Right cardiac atrium (tissue), 5 donors: Measurements from ENCODE around the gene MAGI2. TPM values are rescaled to one million over a fixed set of nuclear protein-coding genes. Genes with fewer than 3 reads are reported as not detected.

Experiments used
- ATAC-seq, 2 donors: fragments of 200-7000 bp; cut with Tn5 transposase; one replicate each; pipeline versions ENCODE4 v1.8.0 to v1.9.1; 2020; ENCODE audit warnings: moderate library complexity in 2 of 2, mild to moderate bottlenecking in 1 of 2
- DNase-seq, 3 donors: peaks; one replicate each; pipeline ENCODE4 v3.0.0-alpha.2; 2020
- H3K27ac ChIP-seq: one replicate; pipeline ENCODE4 v1.5.1; 2013; ENCODE audit warnings: mild to moderate bottlenecking, low read length, control low read depth, moderate library complexity
- H3K27me3 ChIP-seq: one replicate; pipeline ENCODE4 v1.6.1; 2013; ENCODE audit not compliant: control insufficient read depth, insufficient read depth
- H3K4me1 ChIP-seq: one replicate; pipeline ENCODE4 v1.6.1; 2013; ENCODE audit warnings: low read length; ENCODE audit not compliant: control insufficient read depth, insufficient read depth
- H3K4me3 ChIP-seq: one replicate; pipeline ENCODE4 v1.5.1; 2013; ENCODE audit warnings: low read length, control low read depth
- H3K9me3 ChIP-seq: one replicate; pipeline ENCODE4 v1.6.1; 2013; ENCODE audit warnings: low read length; ENCODE audit not compliant: control insufficient read depth
- WGBS: extraction: QIAGEN DNeasy Blood & Tissue Kit; methylation state at CpG from one replicate; pipeline ENCODE4 v1.1.7; 2013; 5-methylcytosine and 5-hydroxymethylcytosine counted together
- intact Hi-C, 4 donors: fragments of 100-400 bp; cut with DNase I; formaldehyde crosslinking; loops; one replicate each; pipeline versions ENCODE4 v1.11.0 to v1.14.0; 2022 to 2023
- polyA plus RNA-seq: library from polyadenylated mRNA; stranded (reverse); fragments of 200-250 nt; gene quantifications from one replicate; pipeline ENCODE4 v1.2.3, GENCODE V29; 2013
- total RNA-seq, 4 donors: library from RNA; stranded (reverse); fragmentation: NEBNext Ultra II Directional; extraction: Animal tissue kit (Norgen Biotek cat#: 25700); gene quantifications; one replicate each; pipeline ENCODE4 v1.2.1, GENCODE V29; 2021
- donor health status: healthy with polysubstance abuse.
- donor health status: DM: no; HTN: yes; CAD: no.
- donor health status: DM: no; HTN: no; CAD: no.
- donor health status: DM: no; HTN: yes; CAD: no; lungs with severe emphysema.
- donor health status: DM: yes; HTN: yes; CAD: no.

MAGI2 gene
- total and polyA plus RNA-seq, 5 donors: 3.2 to 9.9 (median 7.9) TPM

DNA sequence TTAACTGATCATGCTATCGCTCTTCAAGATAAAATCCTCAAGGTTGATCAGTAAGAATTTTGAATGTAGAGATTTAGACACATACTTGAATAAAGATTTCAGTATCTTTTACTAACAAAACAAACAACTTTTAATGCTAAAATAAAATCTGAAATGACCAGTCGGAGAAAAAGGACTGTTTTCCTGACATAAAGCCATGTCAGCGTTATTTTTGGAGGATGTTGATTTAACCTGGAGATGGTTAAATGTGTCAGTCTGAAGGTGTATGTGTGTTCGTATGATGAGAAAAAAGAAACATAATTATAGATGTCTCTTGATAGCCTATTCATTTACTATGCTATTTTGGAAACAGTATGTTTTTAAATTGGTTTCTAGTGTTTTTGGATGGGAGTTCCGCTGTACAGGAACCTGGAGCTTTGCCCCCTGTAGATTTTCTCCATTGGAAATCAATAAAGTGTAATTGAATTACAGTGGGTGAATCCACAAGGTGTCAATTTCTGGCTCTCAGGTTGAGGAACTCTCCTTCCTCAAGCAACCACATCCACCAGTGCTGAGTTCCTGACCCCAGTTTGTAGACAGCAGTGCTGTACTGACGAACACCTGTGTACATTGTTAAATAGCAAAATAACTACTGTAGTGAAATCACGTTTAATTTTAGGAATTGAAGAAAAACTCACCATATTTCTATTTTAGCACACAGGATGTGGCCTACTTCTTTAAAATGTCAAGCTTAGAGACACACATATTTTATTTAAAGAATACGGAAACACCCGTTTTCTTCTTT, 670.1 kb downstream of the MAGI2 start:
- WGBS: 84% methylated on average over 9 of the region's 9 CpGs
- Histone ChIP-seq H3K9me3 (no peaks in the 10 kb centered on the region), H3K4me3 (no peak overlapping the region), H3K27ac (no peak overlapping the region), H3K4me1 (no peaks in the 10 kb centered on the region), H3K27me3 (no peaks in the 10 kb centered on the region)
- DNase-seq (no peak), ATAC-seq (no peak)
- intact Hi-C loops: no loop called here

DNA sequence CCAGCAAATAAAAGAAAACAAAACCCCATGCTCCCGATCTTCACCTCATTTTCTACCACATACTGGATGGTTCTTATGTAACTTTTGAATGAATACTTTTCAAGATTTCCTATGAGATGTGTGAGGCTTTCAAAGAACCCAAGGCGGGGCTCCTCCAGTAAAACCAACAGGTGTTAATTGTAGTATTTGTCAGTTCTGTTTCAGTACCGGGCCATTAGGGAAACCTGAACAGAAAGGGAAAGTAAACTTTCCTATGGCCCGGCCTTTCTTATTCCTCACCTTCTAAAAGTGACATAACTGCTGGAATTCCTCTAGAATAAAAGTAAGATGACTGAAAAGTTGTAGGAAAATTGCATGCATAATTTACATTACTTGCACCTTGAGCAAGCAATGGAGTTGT, 672.9 kb downstream of the MAGI2 start:
- Histone ChIP-seq H3K9me3 (no peaks in the 10 kb centered on the region), H3K27ac (no peak overlapping the region), H3K4me3 (no peak overlapping the region), H3K4me1 (no peaks in the 10 kb centered on the region), H3K27me3 (no peaks in the 10 kb centered on the region)
- 74% methylated on average over 4 of the region's 4 CpGs for WGBS
- no peak for DNase-seq
- intact Hi-C loops: no loop called here
- ATAC-seq: no peak

DNA sequence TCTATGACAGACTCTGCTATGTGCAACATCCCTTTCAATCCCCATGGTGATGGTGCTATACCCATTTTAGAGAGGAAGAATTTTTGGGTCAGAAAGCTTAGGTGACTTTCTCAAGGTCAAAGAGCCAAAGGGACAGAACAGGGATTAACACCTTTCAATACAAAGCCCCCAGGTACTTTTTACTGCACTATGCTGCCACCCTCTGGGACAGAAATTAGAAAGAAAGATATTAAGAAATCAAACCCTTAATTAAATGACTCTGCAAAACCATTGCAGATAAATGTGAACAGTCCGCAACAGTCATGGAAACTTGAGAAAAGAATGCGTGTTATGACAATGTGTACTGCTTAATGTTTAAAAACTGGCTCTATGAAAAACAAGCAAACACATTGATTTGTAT, 673.7 kb downstream of the MAGI2 start:
- H3K9me3 ChIP-seq: no peaks in the 10 kb centered on the region
- no peak overlapping the region for H3K27ac ChIP-seq
- no peak for DNase-seq
- no peak overlapping the region for H3K4me3 ChIP-seq
- WGBS: 93% methylated on average over 2 of the region's 2 CpGs
- H3K4me1 ChIP-seq: no peaks in the 10 kb centered on the region
- H3K27me3 ChIP-seq: no peaks in the 10 kb centered on the region
- intact Hi-C loops: no loop called here
- no peak for ATAC-seq

DNA sequence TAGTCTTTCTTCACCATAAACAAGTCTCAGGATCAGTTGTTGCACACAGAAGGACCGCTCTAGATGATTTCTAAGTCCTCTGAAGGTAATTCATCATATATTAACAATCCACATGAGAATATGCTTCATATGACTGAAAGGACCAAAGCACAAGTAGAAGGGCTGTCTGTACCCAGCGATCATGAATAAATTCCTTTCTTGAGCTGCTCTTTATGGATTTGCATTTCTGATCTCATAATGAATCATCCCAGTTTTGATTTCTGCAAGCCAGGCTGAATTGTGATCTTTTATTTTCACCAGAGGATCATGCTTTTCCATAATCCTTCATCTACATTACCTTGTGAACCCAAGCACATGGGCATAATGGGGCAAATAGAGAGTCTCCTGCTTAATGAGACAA, 675.6 kb downstream of the MAGI2 start:
- no peak for DNase-seq
- Histone ChIP-seq H3K27me3 (no peaks in the 10 kb centered on the region), H3K4me1 (no peaks in the 10 kb centered on the region), H3K9me3 (no peaks in the 10 kb centered on the region), H3K27ac (no peak overlapping the region), H3K4me3 (no peak overlapping the region)
- WGBS: 87% methylated on average over 2 of the region's 2 CpGs
- ATAC-seq: no peak
- intact Hi-C loops: no loop called here

DNA sequence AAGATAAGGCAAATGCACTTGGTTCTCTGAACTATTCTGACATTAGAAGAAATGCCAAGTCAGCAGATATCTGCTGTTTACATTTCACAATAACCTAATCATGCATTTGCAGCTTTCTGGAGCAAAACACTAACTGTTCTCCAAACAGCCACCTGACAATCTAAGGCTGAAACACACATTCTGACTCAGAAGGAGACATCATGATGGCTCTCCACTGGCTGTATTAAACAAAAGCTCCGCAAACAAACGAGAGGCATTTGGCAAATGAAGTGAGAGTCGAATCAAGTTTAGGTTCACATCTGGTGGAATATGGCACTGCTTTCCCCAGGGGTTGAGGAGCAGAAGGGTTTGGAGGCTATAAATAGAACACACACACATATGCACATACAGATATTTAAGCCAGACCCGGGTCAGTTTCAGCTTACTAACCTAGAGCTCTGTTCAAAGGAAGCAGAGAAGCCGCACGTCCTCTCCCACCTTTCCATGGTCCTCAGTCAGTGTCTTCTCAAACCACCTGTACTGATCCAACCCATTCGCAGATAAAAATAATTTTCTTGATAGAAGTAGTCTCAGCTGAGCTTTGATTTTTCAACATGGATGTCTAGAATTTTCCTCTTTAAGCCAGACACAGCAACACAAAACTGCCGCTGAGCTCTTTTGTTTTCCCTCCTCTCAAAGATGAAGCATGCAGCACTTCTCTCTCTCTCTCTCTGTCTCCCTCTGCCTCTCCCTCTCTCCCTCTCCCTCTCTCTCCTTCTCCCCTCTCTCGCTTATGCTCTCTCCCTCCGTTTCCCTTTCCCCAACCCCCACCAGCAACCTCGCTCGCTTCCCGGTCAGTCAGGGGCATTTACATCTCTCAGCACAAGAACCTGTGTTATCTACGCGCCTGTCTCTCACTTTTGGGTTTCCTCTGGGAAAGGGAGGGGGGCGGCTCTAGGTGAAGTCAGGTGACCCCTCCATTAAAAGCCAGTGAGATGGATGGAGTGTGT, 682.8 kb downstream of the MAGI2 start:
- peak overlapping the region; percentile 25 for H3K4me3 ChIP-seq
- H3K9me3 ChIP-seq: no peaks in the 10 kb centered on the region
- DNase-seq (no peak), ATAC-seq (no peak)
- WGBS: 7% methylated on average over 16 of the region's 16 CpGs
- H3K27ac ChIP-seq: no peak overlapping the region
- no peaks in the 10 kb centered on the region for H3K4me1 ChIP-seq
- intact Hi-C loops: no loop called here
- H3K27me3 ChIP-seq: no peaks in the 10 kb centered on the region

DNA sequence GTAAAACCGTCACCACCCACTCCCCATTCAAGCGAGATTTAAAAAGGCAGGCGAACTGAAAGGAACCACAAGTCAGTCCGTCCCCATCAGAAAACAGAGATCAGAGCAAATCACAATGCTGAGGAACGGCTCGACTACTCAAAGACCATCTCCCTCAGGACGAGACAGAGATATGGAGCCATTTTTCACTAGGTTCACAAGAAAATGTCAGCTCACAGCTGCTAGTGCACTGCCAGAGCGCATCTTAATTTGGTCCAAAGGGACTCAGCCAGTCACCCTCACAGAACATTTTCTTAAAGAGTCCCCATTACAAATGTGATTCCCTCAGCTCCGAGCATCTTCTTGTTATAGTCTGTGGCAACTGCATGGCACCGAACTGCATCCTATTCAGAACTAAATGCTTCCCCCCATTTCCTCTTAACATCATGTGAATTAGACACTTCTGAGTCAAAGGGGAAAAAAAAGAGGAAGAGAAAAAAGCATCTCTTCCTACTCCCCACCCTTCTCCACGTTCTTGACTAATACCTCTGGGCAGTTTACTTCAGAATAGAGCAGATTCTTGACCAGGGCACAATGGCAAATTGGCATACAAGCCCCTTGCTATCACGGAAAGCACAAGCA, 683.9 kb downstream of the MAGI2 start:
- no peaks in the 10 kb centered on the region for H3K4me1 ChIP-seq
- H3K4me3 ChIP-seq: peak overlapping the region; percentile 25
- ATAC-seq (no peak), DNase-seq (no peak)
- intact Hi-C loops: no loop called here
- no peak overlapping the region for H3K27ac ChIP-seq
- WGBS: 2% methylated on average over 12 of the region's 12 CpGs
- no peaks in the 10 kb centered on the region for H3K27me3 ChIP-seq
- no peaks in the 10 kb centered on the region for H3K9me3 ChIP-seq

DNA sequence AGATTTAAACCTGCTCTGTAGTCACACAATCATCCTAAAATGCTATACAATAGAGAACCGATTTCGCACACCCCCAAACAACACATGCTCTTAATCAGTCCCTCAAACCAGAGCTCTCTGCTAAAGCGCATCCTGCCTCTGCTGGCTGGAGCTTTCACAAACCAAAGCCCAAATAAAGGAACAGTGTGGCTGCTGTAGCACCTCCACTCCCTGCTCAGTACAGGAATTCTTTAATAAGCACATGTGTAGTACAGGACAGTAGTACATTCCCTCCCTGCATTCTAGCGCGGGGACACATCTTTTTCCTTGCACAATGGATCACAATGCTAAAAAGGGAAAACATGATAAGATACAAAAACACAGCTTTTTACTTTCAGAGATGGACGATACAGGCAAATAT, 684.6 kb downstream of the MAGI2 start:
- Histone ChIP-seq H3K9me3 (no peaks in the 10 kb centered on the region), H3K4me3 (peak overlapping the region; percentile 25), H3K4me1 (no peaks in the 10 kb centered on the region), H3K27me3 (no peaks in the 10 kb centered on the region), H3K27ac (no peak overlapping the region)
- peak; percentile 50 to 75 for ATAC-seq
- intact Hi-C loops: no loop called here
- WGBS: 15% methylated on average over 6 of the region's 6 CpGs
- DNase-seq: no peak

DNA sequence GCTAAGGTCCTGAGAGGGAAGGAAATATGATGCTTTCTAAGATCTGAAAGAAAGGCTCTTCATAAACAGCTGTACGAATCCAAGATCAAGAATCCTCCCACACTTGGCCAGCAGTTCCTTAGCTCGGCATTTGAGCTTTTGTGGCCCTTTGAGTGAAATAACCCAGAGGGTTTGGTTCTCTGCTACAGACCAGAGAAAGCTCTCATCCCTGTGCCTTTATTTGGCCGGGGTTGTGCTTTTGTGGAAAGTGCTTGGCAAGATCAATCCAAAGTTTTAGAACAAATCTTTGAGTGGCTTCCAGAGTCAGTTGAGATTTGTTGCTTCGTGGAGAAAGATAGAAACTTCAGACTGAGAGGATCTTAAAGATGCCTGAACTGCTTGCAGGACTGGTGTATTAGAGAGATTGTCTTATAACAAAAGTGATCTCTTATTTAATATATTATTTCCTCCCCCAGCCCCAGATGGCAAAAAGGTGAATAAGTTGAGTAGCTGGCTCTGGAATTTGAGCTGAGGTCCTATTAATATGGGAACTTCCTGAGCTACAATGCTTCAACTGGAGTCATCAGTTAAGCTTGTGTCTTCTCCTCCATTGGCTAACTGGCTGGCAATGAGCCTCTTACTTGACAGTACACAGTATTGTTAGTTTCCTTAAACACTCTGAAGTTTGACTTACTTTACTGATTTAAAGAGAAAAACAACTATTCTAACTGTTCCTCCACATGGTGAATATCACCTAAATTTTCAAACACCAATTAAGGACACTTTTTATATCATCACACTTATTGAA, 687.3 kb downstream of the MAGI2 start:
- 40% methylated on average over 4 of the region's 4 CpGs for WGBS
- Histone ChIP-seq H3K4me1 (no peaks in the 10 kb centered on the region), H3K4me3 (no peak overlapping the region), H3K9me3 (no peaks in the 10 kb centered on the region), H3K27me3 (no peaks in the 10 kb centered on the region), H3K27ac (no peak overlapping the region)
- ATAC-seq (no peak), DNase-seq (no peak)
- intact Hi-C loops: no loop called here

DNA sequence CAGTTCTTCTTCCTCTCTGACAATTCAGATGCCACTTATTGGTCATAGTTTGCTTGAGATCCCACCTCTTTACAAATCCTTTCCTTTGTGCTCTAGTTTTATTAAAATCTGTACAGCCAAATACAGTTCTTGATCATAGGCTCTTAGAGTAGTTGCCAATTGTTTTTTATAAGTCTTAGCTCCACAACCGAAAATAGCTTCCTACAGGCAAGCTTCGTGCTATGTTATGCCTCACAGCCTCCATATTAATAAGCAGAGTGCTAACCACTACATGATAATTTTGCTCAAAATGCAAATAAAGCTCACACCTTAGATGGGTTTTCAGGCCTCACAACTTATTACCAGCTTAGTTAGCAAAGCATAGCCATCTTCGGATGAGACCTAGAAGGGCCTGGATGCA, 688.9 kb downstream of the MAGI2 start:
- H3K9me3 ChIP-seq: no peaks in the 10 kb centered on the region
- 81% methylated on average over 3 of the region's 3 CpGs for WGBS
- intact Hi-C loops: no loop called here
- H3K27me3 ChIP-seq: no peaks in the 10 kb centered on the region
- DNase-seq (no peak), ATAC-seq (no peak)
- H3K27ac ChIP-seq: no peak overlapping the region
- H3K4me1 ChIP-seq: no peaks in the 10 kb centered on the region
- no peak overlapping the region for H3K4me3 ChIP-seq

DNA sequence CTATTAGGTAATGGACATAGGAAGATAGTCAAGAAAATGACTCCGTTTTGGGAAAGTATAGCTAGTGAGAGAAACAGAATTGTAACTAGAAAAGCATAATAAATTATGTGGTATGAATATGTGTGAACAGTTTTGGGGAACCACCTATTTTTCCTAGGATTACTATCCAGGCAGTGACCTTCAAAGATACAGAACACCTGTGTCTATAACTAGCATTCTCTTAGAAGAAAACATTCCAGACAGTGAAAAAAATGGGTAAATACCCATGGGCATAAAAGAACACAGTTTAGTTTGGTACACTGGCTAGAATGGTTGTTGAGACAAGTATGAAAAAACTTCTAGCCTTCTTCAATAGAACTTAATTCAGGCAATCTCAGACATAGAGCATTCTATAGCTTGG, 690.8 kb downstream of the MAGI2 start:
- intact Hi-C loops: no loop called here
- Histone ChIP-seq H3K4me3 (no peak overlapping the region), H3K9me3 (no peaks in the 10 kb centered on the region), H3K4me1 (no peaks in the 10 kb centered on the region), H3K27ac (no peak overlapping the region), H3K27me3 (no peaks in the 10 kb centered on the region)
- ATAC-seq: no peak
- no peak for DNase-seq
- WGBS: 85% methylated on average over 1 of the region's 1 CpG
